Measurements from ENCODE around the gene SPATS2. TPM values are rescaled to one million over a fixed set of nuclear protein-coding genes. Genes with fewer than 3 reads are reported as not detected.
A peak's percentile ranks its signal among the peaks of the same experiment; 100 is the strongest.

SPATS2 gene
- total and polyA plus RNA-seq, 3 donors from 2014 or later, result 47.1 to 67.5 (median 65.0) TPM

DNA sequence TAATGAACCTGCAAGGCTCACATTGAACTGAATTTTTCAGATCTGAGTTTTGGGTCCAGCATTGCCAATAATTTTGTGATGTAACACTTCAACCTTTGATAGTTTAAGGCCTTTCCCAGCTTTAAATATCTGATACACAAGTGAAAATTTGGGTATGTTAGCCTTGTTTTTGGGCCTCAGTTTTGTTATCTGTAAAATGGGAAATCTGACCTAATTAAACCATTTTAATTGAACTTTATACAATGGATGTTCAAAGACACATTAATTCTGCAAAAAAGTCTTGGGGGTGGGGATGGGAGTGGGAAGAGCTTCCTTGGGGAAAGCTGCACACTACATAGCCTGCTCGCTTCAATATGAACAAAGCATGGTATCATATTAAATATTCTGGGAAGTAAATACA is 5.2 kb upstream of the SPATS2 start:
- Histone ChIP-seq H3K36me3 (ENCODE audit: low read depth, missing control alignments) (no peaks in the 10 kb centered on the region), H3K27me3 (no peaks in the 10 kb centered on the region), H3K4me1 (peaks cover 7% of the 10 kb centered on the region), H3K9me3 (no peaks in the 10 kb centered on the region), H3K4me3 (no peak overlapping the region), H3K27ac (no peak overlapping the region)
- intact Hi-C loops (cut with DNase I; ENCODE audit: low total_unique reads), result no loop called here
- WGBS, 2 donors, result 95 to 96% methylated on average over 1 of the region's 1 CpG
- no peak for DNase-seq
- no peak for TF ChIP-seq POLR2A (IDR thresholded peaks at IDR 0.05)
- TF ChIP-seq, protein P1, sequence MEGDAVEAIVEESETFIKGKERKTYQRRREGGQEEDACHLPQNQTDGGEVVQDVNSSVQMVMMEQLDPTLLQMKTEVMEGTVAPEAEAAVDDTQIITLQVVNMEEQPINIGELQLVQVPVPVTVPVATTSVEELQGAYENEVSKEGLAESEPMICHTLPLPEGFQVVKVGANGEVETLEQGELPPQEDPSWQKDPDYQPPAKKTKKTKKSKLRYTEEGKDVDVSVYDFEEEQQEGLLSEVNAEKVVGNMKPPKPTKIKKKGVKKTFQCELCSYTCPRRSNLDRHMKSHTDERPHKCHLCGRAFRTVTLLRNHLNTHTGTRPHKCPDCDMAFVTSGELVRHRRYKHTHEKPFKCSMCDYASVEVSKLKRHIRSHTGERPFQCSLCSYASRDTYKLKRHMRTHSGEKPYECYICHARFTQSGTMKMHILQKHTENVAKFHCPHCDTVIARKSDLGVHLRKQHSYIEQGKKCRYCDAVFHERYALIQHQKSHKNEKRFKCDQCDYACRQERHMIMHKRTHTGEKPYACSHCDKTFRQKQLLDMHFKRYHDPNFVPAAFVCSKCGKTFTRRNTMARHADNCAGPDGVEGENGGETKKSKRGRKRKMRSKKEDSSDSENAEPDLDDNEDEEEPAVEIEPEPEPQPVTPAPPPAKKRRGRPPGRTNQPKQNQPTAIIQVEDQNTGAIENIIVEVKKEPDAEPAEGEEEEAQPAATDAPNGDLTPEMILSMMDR (IDR thresholded peaks at IDR 0.05), result no peak

DNA sequence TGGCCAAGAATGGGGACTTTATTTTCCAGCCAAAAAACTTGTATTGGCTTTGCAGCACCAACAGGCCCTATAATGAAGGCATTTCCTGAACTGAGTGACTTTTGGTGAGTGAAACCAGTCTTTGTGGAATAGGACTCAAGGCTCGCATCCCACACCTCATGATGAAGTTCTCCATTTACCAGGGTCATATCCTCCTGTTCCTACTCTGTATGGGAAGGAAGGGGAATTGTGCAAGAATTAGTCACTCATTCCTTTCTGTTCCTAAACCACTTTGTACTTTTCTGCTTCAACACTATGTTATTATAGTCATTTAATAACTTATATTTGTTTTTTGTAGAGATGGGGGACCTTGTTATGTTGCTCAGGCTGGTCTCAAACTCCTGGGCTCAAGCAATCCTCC is 2.3 kb upstream of the SPATS2 start:
- peaks cover 18% of the 10 kb centered on the region for H3K4me1 ChIP-seq
- intact Hi-C loops (cut with DNase I; ENCODE audit: low total_unique reads), result no loop called here
- no peak overlapping the region for H3K27ac ChIP-seq
- TF ChIP-seq, protein P1 (IDR thresholded peaks at IDR 0.05), result no peak
- no peak for TF ChIP-seq POLR2A (IDR thresholded peaks at IDR 0.05)
- no peaks in the 10 kb centered on the region for H3K9me3 ChIP-seq
- no peak overlapping the region for H3K4me3 ChIP-seq
- H3K27me3 ChIP-seq, result no peaks in the 10 kb centered on the region
- no peak for DNase-seq
- no peaks in the 10 kb centered on the region for H3K36me3 ChIP-seq (ENCODE audit: low read depth, missing control alignments)
- 72 to 82% methylated on average over 1 of the region's 1 CpG for WGBS, 2 donors

DNA sequence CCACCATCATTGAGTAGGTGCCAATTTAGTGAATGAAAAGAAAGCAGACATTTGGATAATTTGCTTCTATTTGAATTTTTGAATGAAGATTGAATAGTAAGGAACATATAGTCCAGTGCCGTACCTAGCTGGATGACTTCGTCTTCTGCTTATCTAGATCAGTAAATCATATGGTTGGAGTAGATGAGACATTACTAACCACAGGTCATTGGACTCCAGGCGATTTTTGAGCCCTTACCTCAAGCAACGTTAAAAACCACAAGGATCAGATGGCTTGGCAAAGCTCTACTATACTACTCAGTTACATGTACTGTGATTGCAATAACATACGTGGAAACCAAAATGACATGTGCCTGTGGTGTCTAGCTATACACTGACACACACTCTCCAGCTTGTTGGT is 1.7 kb upstream of the SPATS2 start:
- Histone ChIP-seq H3K27ac (peak overlapping the region in 1 of 2 donors; percentile 99), H3K36me3 (ENCODE audit: low read depth, missing control alignments) (no peaks in the 10 kb centered on the region), H3K4me1 (peaks cover 18% of the 10 kb centered on the region), H3K9me3 (no peaks in the 10 kb centered on the region), H3K27me3 (no peaks in the 10 kb centered on the region), H3K4me3 (no peak overlapping the region)
- intact Hi-C loops (cut with DNase I; ENCODE audit: low total_unique reads), result no loop called here
- TF ChIP-seq, protein P1 (IDR thresholded peaks at IDR 0.05), result no peak
- TF ChIP-seq POLR2A (IDR thresholded peaks at IDR 0.05), result no peak
- DNase-seq, result no peak
- WGBS, 2 donors, result 64% methylated on average over 5 of the region's 5 CpGs

DNA sequence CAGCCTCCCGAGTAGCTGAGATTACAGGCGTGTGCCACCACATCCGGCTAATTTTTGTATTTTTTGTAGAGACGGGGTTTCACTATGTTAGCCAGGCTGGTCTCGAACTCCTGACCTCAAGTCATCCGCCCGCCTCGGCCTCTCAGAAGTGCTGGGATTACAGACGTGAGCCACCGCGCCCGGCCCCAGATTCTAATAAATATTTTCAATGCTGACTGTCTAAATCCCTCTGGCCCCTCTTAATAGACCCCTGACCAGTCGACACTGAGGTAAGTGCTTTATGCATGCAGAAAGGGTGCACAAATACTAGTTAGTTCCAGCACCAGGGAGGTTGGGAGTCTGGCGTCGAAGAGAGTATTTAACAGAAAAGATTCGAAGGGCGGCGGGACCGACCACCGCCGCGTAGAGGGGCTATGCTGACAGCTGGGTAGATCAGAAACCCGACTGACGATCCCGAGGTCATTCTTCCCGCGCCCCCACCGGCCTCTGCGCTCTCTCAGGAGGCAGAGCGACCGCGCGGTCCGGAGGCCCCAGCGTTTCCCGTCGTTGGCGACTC is 1.1 kb upstream of the SPATS2 start:
- DNase-seq, result no peak
- WGBS, 2 donors, result 7 to 10% methylated on average over 25 to 38 of the region's 38 CpGs
- no peaks in the 10 kb centered on the region for H3K27me3 ChIP-seq
- no peak for TF ChIP-seq POLR2A (IDR thresholded peaks at IDR 0.05)
- TF ChIP-seq, protein P1 (IDR thresholded peaks at IDR 0.05), result no peak
- peak overlapping the region; percentile 91 to 95 for H3K4me3 ChIP-seq
- intact Hi-C loops (cut with DNase I; ENCODE audit: low total_unique reads), result no loop called here
- H3K9me3 ChIP-seq, result no peaks in the 10 kb centered on the region
- peak overlapping the region; percentile 98 to 99 for H3K27ac ChIP-seq
- peaks cover 18% of the 10 kb centered on the region for H3K4me1 ChIP-seq
- no peaks in the 10 kb centered on the region for H3K36me3 ChIP-seq (ENCODE audit: low read depth, missing control alignments)

Measured in testis (tissue), 3 donors.